ENCODE results near the gene CPED1. TPM values are rescaled to one million over a fixed set of nuclear protein-coding genes. Genes with fewer than 3 reads are reported as not detected.
A peak's percentile ranks its signal among the peaks of the same experiment; 100 is the strongest.

Gene CPED1
- total RNA-seq, 1 donor from 2014 or later = 27.3 TPM

- Histone ChIP-seq H3K27ac (peak within 1 kb of the TSS; percentile 99), H3K9me3 (no peaks in the 10 kb centered on the region), H3K36me3 (peaks cover 0 to 21% of the 10 kb centered on the region in 2 donors), H3K4me3 (peak within 1 kb of the TSS; percentile 66 to 81), H3K4me1 (peaks cover 15% of the 10 kb centered on the region), H3K27me3 (no peaks in the 10 kb centered on the region)
- DNase-seq (ENCODE audit: extremely low spot score in 2 of 2) = peak; percentile 98 to 99
- TF ChIP-seq POLR2A (IDR thresholded peaks at IDR 0.05) (peak in 1 of 2 donors; percentile 2), CTCF (IDR thresholded peaks at IDR 0.05) (no peak), POLR2AphosphoS5 (IDR thresholded peaks at IDR 0.05; ENCODE audit: insufficient read depth in 1 of 2, low read depth in 1 of 2) (peak; percentile 83)
- intact Hi-C loops (cut with DNase I) = no loop called here
Observed at GRCh38 chr7:120950539-120951308, 37.8 kb upstream of the CPED1 start, which contains the start of gene ING3. ING3 (plus strand) TSS chr7:120950777; CDS start chr7:120950897, 120 bp downstream.

GRCh38 chr7:120951309-120951699, 37.2 kb upstream of the CPED1 start:
- Histone ChIP-seq H3K27ac (peak overlapping the region; percentile 99), H3K36me3 (peaks cover 0 to 27% of the 10 kb centered on the region in 2 donors), H3K4me3 (peak overlapping the region; percentile 66 to 81), H3K9me3 (no peaks in the 10 kb centered on the region), H3K27me3 (no peaks in the 10 kb centered on the region), H3K4me1 (peaks cover 15% of the 10 kb centered on the region)
- intact Hi-C loops (cut with DNase I) = no loop called here
- no peak for TF ChIP-seq CTCF (IDR thresholded peaks at IDR 0.05)
- TF ChIP-seq POLR2AphosphoS5 (IDR thresholded peaks at IDR 0.05; ENCODE audit: insufficient read depth in 1 of 2, low read depth in 1 of 2) = no peak
- TF ChIP-seq POLR2A (IDR thresholded peaks at IDR 0.05) = no peak
- no peak for DNase-seq (ENCODE audit: extremely low spot score in 2 of 2)

- H3K36me3 ChIP-seq = peaks cover 0 to 30% of the 10 kb centered on the region in 2 donors
- intact Hi-C loops (cut with DNase I) = no loop called here
- peak overlapping the region; percentile 66 to 81 for H3K4me3 ChIP-seq
- no peak overlapping the region for H3K27ac ChIP-seq
- no peaks in the 10 kb centered on the region for H3K9me3 ChIP-seq
- H3K27me3 ChIP-seq = no peaks in the 10 kb centered on the region
- TF ChIP-seq POLR2AphosphoS5 (IDR thresholded peaks at IDR 0.05; ENCODE audit: insufficient read depth in 1 of 2, low read depth in 1 of 2) (no peak), POLR2A (IDR thresholded peaks at IDR 0.05) (no peak), CTCF (IDR thresholded peaks at IDR 0.05) (no peak)
- H3K4me1 ChIP-seq = peaks cover 15% of the 10 kb centered on the region
- DNase-seq (ENCODE audit: extremely low spot score in 2 of 2) = no peak
Observed at GRCh38 chr7:120951826-120952225, 36.7 kb upstream of the CPED1 start.

- H3K9me3 ChIP-seq = no peaks in the 10 kb centered on the region
- no peak overlapping the region for H3K4me3 ChIP-seq
- intact Hi-C loops (cut with DNase I) = no loop called here
- H3K27me3 ChIP-seq = no peaks in the 10 kb centered on the region
- no peak for DNase-seq (ENCODE audit: extremely low spot score in 2 of 2)
- no peak overlapping the region for H3K27ac ChIP-seq
- peaks cover 0 to 30% of the 10 kb centered on the region in 2 donors for H3K36me3 ChIP-seq
- peaks cover 15% of the 10 kb centered on the region for H3K4me1 ChIP-seq
- no peak for TF ChIP-seq CTCF (IDR thresholded peaks at IDR 0.05)
- no peak for TF ChIP-seq POLR2AphosphoS5 (IDR thresholded peaks at IDR 0.05; ENCODE audit: insufficient read depth in 1 of 2, low read depth in 1 of 2)
Observed at GRCh38 chr7:120955577-120956149, 32.8 kb upstream of the CPED1 start.

Data from vagina (tissue), 2 donors.